Natural killer cell (primary cell): ENCODE data around the gene RCC1. TPM values are rescaled to one million over a fixed set of nuclear protein-coding genes. Genes with fewer than 3 reads are reported as not detected.
"Not testable (repeated sequence)": the region's sequence is repeated elsewhere in the genome, so short reads cannot be mapped to it uniquely, and the experiment has no call there.

Experiments used
- ATAC-seq, 3 donors: fragments of 150-1000 bp in 2 of 3; fragments of 200-7000 bp in 1 of 3; cut with Tn5 transposase; 1 replicate in 1 of 3; 2 replicates in 2 of 3; pipeline ENCODE4 v1.10.0; 2021; ENCODE audit warnings: mild to moderate bottlenecking in 2 of 3, moderate library complexity in 2 of 3
- DNase-seq, 2 donors: peaks; one replicate each; pipeline versions ENCODE4 v3.0.0 to v3.0.0-alpha.2; 2013 to 2021; ENCODE audit warnings: mixed read lengths in 1 of 2
- H3K27ac ChIP-seq: one replicate; pipeline ENCODE4 v1.5.1; 2013; ENCODE audit warnings: mild to moderate bottlenecking, low read length
- H3K27me3 ChIP-seq: one replicate; pipeline ENCODE4 v1.6.1; 2013; ENCODE audit warnings: low read length; ENCODE audit not compliant: control insufficient read depth, insufficient read depth
- H3K36me3 ChIP-seq: one replicate; pipeline ENCODE4 v1.6.1; 2013; ENCODE audit warnings: low read length; ENCODE audit not compliant: control insufficient read depth, insufficient read depth
- H3K4me1 ChIP-seq: one replicate; pipeline ENCODE4 v1.6.1; 2013; ENCODE audit warnings: low read length; ENCODE audit not compliant: control insufficient read depth, insufficient read depth
- H3K4me3 ChIP-seq: one replicate; pipeline ENCODE4 v1.5.1; 2013; ENCODE audit warnings: low read length
- H3K9me3 ChIP-seq: one replicate; pipeline ENCODE4 v1.6.1; 2013; ENCODE audit warnings: low read length; ENCODE audit not compliant: control insufficient read depth, insufficient read depth
- H3K27ac Mint-ChIP-seq, 2 donors: one replicate each; pipeline ENCODE4 v1.8.0; 2022; ENCODE audit warnings: mild to moderate bottlenecking in 2 of 2, mixed read lengths in 2 of 2, moderate library complexity in 1 of 2
- H3K27me3 Mint-ChIP-seq, 2 donors: one replicate each; pipeline ENCODE4 v1.8.0; 2022; ENCODE audit warnings: low read depth in 2 of 2, mixed read lengths in 2 of 2
- H3K36me3 Mint-ChIP-seq: one replicate; pipeline ENCODE4 v1.8.0; 2022; ENCODE audit warnings: mixed read lengths
- H3K4me1 Mint-ChIP-seq, 2 donors: one replicate each; pipeline ENCODE4 v1.8.0; 2022; ENCODE audit warnings: mixed read lengths in 2 of 2
- H3K4me3 Mint-ChIP-seq: one replicate; pipeline ENCODE4 v1.8.0; 2022; ENCODE audit warnings: mild to moderate bottlenecking, moderate library complexity, mixed read lengths
- H3K9me3 Mint-ChIP-seq, 2 donors: one replicate each; pipeline ENCODE4 v1.8.0; 2022; ENCODE audit warnings: mixed read lengths in 2 of 2
- WGBS: methylation state at CpG from one replicate; pipeline ENCODE4 v1.1.7; 2013; ENCODE audit warnings: missing lambda C conversion rate; ENCODE audit not compliant: insufficient coverage; 5-methylcytosine and 5-hydroxymethylcytosine counted together
- intact Hi-C: fragments of 100-400 bp; cut with micrococcal nuclease; formaldehyde crosslinking; loops from one replicate; pipeline ENCODE4 v1.14.2; 2022
- total RNA-seq, 4 donors: library from RNA; stranded (reverse); fragments of 120-200 nt in 1 of 4; gene quantifications; one replicate each; pipeline versions ENCODE4 v1.2.3 to v1.2.4, GENCODE V29; 2013 to 2022
- TF ChIP-seq, protein P1 (sequence below): fragments of 200-600 bp; IDR thresholded peaks from one replicate; pipeline ENCODE4 v1.8.0; 2022; ENCODE audit warnings: antibody characterized with exemption

The RCC1 gene
- total RNA-seq, 3 donors from 2014 or later (not counting 1 experiment from before 2014, with no cell fraction given), result 15.9 to 23.7 (median 19.2) TPM

DNA sequence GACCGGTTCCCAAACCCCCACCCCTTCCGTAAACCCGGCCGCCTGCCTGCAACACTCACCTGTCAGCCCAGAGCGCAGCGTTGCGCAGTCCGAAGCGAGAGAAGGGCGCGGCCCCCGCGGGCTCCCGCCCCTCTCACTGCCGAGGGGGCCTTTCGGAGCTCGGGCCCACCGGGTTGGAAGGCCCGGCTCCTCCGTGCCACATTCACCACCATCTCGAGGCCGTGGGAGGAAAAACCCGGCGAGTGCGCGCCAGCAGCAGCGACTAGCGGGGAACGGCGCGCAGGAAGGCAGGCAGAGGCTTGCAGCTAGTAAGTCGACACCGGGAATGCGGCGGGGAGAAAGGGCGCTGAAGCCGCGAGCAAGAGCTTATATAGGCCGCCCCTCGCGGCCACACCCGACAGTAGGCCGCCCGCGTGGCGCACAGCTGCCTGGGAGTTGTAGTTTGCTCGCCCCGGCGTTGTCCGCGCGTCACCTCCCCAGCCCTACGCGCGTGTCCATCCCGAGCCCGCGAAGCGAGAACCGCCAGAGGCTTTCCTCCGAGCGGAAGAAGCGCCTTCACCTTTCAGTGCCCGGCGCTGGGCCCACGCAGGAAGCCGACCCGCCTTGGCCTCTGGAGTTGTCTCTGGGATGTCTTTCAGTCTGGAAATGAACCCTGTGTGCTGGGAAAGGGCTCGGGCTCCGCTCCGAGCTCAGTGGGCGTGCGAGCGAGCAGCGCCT is 75.8 kb downstream of the RCC1 start:
- peak overlapping the region; percentile 89 for H3K4me3 ChIP-seq
- intact Hi-C loops, result loop anchor here (1.0 to 2.0 kb wide), 2 partner anchors 63 to 155 kb away; partner anchors contain the start of gene YTHDF2
- peak; percentile 90 to 95 (median 94) for ATAC-seq
- peaks cover 27% of the 10 kb centered on the region for H3K4me1 ChIP-seq
- no peaks in the 10 kb centered on the region for H3K9me3 Mint-ChIP-seq
- H3K4me3 Mint-ChIP-seq, result peak overlapping the region; percentile 92
- peak; percentile 80 to 96 for DNase-seq
- H3K9me3 ChIP-seq, result no peaks in the 10 kb centered on the region
- peaks cover 38 to 41% of the 10 kb centered on the region in 2 donors for H3K4me1 Mint-ChIP-seq
- H3K27ac ChIP-seq, result peak overlapping the region; percentile 65
- peaks cover 0 to 3% of the 10 kb centered on the region in 2 donors for H3K27me3 Mint-ChIP-seq
- TF ChIP-seq, protein P1, sequence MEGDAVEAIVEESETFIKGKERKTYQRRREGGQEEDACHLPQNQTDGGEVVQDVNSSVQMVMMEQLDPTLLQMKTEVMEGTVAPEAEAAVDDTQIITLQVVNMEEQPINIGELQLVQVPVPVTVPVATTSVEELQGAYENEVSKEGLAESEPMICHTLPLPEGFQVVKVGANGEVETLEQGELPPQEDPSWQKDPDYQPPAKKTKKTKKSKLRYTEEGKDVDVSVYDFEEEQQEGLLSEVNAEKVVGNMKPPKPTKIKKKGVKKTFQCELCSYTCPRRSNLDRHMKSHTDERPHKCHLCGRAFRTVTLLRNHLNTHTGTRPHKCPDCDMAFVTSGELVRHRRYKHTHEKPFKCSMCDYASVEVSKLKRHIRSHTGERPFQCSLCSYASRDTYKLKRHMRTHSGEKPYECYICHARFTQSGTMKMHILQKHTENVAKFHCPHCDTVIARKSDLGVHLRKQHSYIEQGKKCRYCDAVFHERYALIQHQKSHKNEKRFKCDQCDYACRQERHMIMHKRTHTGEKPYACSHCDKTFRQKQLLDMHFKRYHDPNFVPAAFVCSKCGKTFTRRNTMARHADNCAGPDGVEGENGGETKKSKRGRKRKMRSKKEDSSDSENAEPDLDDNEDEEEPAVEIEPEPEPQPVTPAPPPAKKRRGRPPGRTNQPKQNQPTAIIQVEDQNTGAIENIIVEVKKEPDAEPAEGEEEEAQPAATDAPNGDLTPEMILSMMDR, result peak; percentile 5
- H3K27me3 ChIP-seq, result no peaks in the 10 kb centered on the region
- H3K36me3 ChIP-seq, result peaks cover 32% of the 10 kb centered on the region
- H3K36me3 Mint-ChIP-seq, result peaks cover 16% of the 10 kb centered on the region
- WGBS, result under 1% methylated on average over 75 of the region's 75 CpGs
- H3K27ac Mint-ChIP-seq, result peak overlapping the region; percentile 83 to 89

DNA sequence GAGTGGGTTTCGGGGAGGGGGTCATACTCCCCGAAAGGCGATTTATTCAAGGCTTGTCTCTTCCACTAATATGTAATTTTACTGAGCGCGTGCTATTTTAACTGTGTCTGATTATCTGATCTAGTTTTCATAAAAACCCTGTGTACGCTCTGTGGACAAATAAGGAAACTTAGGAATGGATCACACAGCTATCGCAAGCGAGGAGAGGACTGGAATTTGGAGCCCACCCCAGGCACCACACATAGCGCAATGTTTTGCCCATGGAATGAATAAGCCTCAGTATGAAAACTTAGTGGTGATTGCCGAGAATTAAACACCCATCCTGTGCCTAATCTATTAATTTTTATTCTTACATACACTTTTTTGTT is 76.4 kb downstream of the RCC1 start:
- peaks cover 16% of the 10 kb centered on the region for H3K36me3 Mint-ChIP-seq
- ATAC-seq, result peak in 1 of 3 donors; percentile 0

DNA sequence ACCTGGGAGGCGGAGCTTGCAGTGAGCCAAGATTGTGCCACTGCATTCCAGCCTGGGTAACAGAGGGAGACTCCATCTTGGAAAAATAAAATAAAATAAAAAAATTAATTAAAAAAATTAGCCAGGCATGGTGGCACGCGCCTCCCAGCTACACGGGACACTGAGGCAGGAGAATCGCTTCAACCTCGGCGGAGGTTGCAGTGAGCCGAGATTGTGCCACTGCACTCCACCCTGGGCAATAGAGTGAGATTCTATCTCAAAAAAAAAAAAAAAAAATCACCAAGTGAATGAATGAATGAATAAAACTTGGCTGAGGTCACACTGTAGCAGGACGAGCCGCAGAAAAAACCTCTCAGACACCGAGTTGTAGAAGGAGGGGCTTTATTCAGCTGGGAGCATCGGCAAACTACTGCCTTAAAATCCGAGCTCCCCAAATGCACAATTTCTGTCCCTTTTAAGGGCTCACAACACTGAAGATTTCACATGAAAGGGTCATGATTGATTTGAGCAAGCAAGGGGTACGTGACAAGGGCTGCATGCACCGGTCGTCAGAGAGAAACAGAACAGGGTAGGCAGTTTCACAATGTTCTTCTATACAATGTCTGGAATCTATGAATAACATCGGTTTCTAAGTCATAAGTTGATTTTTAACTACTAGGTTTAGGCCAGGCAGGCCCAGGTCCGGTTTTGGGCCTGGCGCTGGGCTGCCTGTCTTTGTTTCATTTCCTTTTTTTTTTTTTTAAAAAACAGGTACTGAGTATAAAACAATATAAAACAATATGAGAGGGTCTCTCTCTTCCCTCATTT is 80.9 kb downstream of the RCC1 start:
- H3K36me3 Mint-ChIP-seq, ATAC-seq, H3K4me3 ChIP-seq, intact Hi-C loops, H3K27me3 ChIP-seq, H3K36me3 ChIP-seq, H3K4me3 Mint-ChIP-seq, H3K27ac ChIP-seq, H3K9me3 Mint-ChIP-seq, DNase-seq, H3K9me3 ChIP-seq, H3K27ac Mint-ChIP-seq, H3K27me3 Mint-ChIP-seq: not testable (repeated sequence)
- peaks cover 13 to 15% of the 10 kb centered on the region in 2 donors for H3K4me1 Mint-ChIP-seq
- WGBS, result 93% methylated on average over 17 of the region's 19 CpGs
- peaks cover 14% of the 10 kb centered on the region for H3K4me1 ChIP-seq

More for the DNA sequence above, 76.4 kb downstream of the RCC1 start:
- Mint-ChIP-seq H3K9me3 (no peaks in the 10 kb centered on the region), H3K4me3 (peak overlapping the region; percentile 92), H3K27ac (peak overlapping the region; percentile 83 to 89), H3K27me3 (peaks cover 0 to 3% of the 10 kb centered on the region in 2 donors), H3K4me1 (peaks cover 38 to 41% of the 10 kb centered on the region in 2 donors)
- Histone ChIP-seq H3K27ac (peak overlapping the region; percentile 65), H3K4me1 (peaks cover 27% of the 10 kb centered on the region), H3K36me3 (peaks cover 27% of the 10 kb centered on the region), H3K9me3 (no peaks in the 10 kb centered on the region), H3K27me3 (no peaks in the 10 kb centered on the region), H3K4me3 (peak overlapping the region; percentile 89)
- TF ChIP-seq, protein P1, result no peak
- DNase-seq, result no peak
- 6% methylated on average over 10 of the region's 10 CpGs for WGBS
- intact Hi-C loops, result no loop called here

Other genes with a start within 250 kb of the RCC1 start
- gene SESN2, start 246.5 kb upstream of the RCC1 start, total RNA-seq, result 10 to 100 TPM; 21.0 to 30.3 (median 27.1) TPM
- gene MED18, start 177.0 kb upstream of the RCC1 start, total RNA-seq, result 10 to 100 TPM in 1 of 3 donors, 1 to 10 TPM in 2; 6.6 to 10.2 (median 8.9) TPM
- gene PHACTR4, start 136.3 kb upstream of the RCC1 start, total RNA-seq, result 10 to 100 TPM; 35.2 to 50.9 (median 44.2) TPM
- gene TRNAU1AP, start 47.0 kb downstream of the RCC1 start, total RNA-seq, result 10 to 100 TPM; 28.3 to 38.7 (median 32.1) TPM
- under 1 TPM in 1 of 3 donors, not detected in 2; 0.38 TPM for gene RAB42, start 86.2 kb downstream of the RCC1 start, total RNA-seq
- gene TAF12, start 137.0 kb downstream of the RCC1 start, total RNA-seq, result 10 to 100 TPM; 17.9 to 23.8 (median 23.1) TPM
- not detected for gene RNU11, start 142.6 kb downstream of the RCC1 start, total RNA-seq
- 10 to 100 TPM; 26.1 to 29.1 (median 28.3) TPM for gene GMEB1, start 162.7 kb downstream of the RCC1 start, total RNA-seq
- gene YTHDF2, start 230.9 kb downstream of the RCC1 start, total RNA-seq, result 10 to 100 TPM; 78.9 to 98.3 (median 97.9) TPM